ENCODE measurements around the gene ETDC. TPM values are rescaled to one million over a fixed set of nuclear protein-coding genes. Genes with fewer than 3 reads are reported as not detected.
A peak's percentile ranks its signal among the peaks of the same experiment; 100 is the strongest.

Gene ETDC
- total RNA-seq, 1 experiment from 2014 or later, result not detected

- Histone ChIP-seq H3K27me3 (ENCODE audit: low read length) (no peaks in the 10 kb centered on the region), H3K79me2 (ENCODE audit: low read length) (peaks cover 7% of the 10 kb centered on the region; the same call in 1 of the 2 replicates), H3K9me2 (replicated peaks; ENCODE audit: insufficient read depth, low read length) (no peaks in the 10 kb centered on the region), H2AFZ (ENCODE audit: low read length) (no peak overlapping the region), H3K4me2 (ENCODE audit: low read depth, low read length, poor library complexity, severe bottlenecking) (no peak overlapping the region), H3K27ac (ENCODE audit: low read length) (no peak overlapping the region), H3K9me3 (ENCODE audit: low read length) (peaks cover 9% of the 10 kb centered on the region; the same call in 1 of the 2 replicates), H3K9ac (ENCODE audit: low read length) (no peak overlapping the region), H3K4me3 (ENCODE audit: low read length) (no peak overlapping the region), H3K36me3 (ENCODE audit: insufficient read depth, low read length) (no peaks in the 10 kb centered on the region), H4K20me1 (ENCODE audit: insufficient read depth, low read depth, low read length) (no peaks in the 10 kb centered on the region), H3K4me1 (ENCODE audit: low read length) (no peaks in the 10 kb centered on the region)
- DNase-seq, result no peak
These were observed 18.0 kb downstream of the ETDC start for GRCh38 chrX:135327299-135327698.

- no peaks in the 10 kb centered on the region for H3K9me2 ChIP-seq (replicated peaks; ENCODE audit: insufficient read depth, low read length)
These were observed 19.2 kb downstream of the ETDC start for GRCh38 chrX:135328421-135329005.

DNA sequence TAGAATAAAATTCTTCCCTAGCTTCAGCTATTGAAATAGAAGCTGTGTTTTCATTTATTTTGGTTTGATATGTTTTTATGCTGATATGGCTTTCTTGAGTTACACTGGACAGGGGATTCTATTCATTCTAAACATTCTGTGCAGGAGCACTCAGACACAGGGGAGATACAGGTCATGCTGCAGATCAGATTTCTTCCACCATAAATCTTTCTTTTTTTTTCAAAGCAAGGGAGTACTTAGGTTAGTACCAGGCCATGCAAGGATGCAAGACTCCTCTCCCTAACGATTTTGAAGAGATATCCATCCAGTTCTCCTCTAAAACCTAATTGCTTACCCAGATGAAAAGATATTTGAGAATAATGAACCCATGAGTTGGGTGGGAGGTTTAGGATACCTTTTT lies 21.4 kb downstream of the ETDC start:
- H4K20me1 ChIP-seq (ENCODE audit: insufficient read depth, low read depth, low read length), result no peaks in the 10 kb centered on the region
- no peaks in the 10 kb centered on the region; the same call in 1 of the 2 replicates for H3K36me3 ChIP-seq (ENCODE audit: insufficient read depth, low read length)
- no peak overlapping the region for H3K4me2 ChIP-seq (ENCODE audit: low read depth, low read length, poor library complexity, severe bottlenecking)
- no peak overlapping the region for H3K4me3 ChIP-seq (ENCODE audit: low read length)
- no peak overlapping the region for H3K27ac ChIP-seq (ENCODE audit: low read length)
- peaks cover 7% of the 10 kb centered on the region; the same call in 1 of the 2 replicates for H3K79me2 ChIP-seq (ENCODE audit: low read length)
- H3K9me3 ChIP-seq (ENCODE audit: low read length), result no peaks in the 10 kb centered on the region
- DNase-seq, result no peak
- no peaks in the 10 kb centered on the region for H3K9me2 ChIP-seq (replicated peaks; ENCODE audit: insufficient read depth, low read length)
- H3K27me3 ChIP-seq (ENCODE audit: low read length), result no peaks in the 10 kb centered on the region
- no peak overlapping the region for H2AFZ ChIP-seq (ENCODE audit: low read length)
- H3K9ac ChIP-seq (ENCODE audit: low read length), result no peak overlapping the region
- H3K4me1 ChIP-seq (ENCODE audit: low read length), result no peaks in the 10 kb centered on the region

More at GRCh38 chrX:135328421-135329005, 19.2 kb downstream of the ETDC start:
- H3K9ac ChIP-seq (ENCODE audit: low read length), result no peak overlapping the region
- peaks cover under 1% of the 10 kb centered on the region; the same call in 1 of the 2 replicates for H3K9me3 ChIP-seq (ENCODE audit: low read length)
- peaks cover 7% of the 10 kb centered on the region; the same call in 1 of the 2 replicates for H3K79me2 ChIP-seq (ENCODE audit: low read length)
- no peak overlapping the region for H3K4me2 ChIP-seq (ENCODE audit: low read depth, low read length, poor library complexity, severe bottlenecking)
- H3K27me3 ChIP-seq (ENCODE audit: low read length), result no peaks in the 10 kb centered on the region
- no peaks in the 10 kb centered on the region for H3K36me3 ChIP-seq (ENCODE audit: insufficient read depth, low read length)
- H3K27ac ChIP-seq (ENCODE audit: low read length), result no peak overlapping the region
- H4K20me1 ChIP-seq (ENCODE audit: insufficient read depth, low read depth, low read length), result no peaks in the 10 kb centered on the region
- no peak for DNase-seq
- H2AFZ ChIP-seq (ENCODE audit: low read length), result no peak overlapping the region
- no peak overlapping the region for H3K4me3 ChIP-seq (ENCODE audit: low read length)
- H3K4me1 ChIP-seq (ENCODE audit: low read length), result no peaks in the 10 kb centered on the region

DNA sequence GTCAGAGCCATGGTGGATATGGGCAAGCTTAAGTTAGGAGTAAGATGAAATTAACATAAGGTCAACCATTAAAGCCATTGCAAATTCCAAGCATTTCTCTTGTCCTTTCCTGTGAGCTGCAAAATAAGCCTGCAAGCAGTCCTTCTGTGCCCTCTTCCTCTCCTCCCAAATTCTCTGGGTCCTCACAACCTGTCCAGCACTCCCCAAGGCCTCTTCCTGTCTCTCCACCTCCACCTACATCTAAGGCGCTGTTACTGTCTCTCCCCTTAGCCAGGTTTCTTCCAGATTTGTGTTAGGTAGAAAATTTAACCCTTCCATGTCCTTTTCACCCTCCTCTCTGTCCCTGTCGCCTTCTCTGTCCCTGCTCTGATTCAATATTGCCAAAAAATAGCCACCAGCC lies 22.2 kb downstream of the ETDC start:
- H3K9ac ChIP-seq (ENCODE audit: low read length), result no peak overlapping the region
- H3K27ac ChIP-seq (ENCODE audit: low read length), result no peak overlapping the region
- DNase-seq, result no peak
- H3K36me3 ChIP-seq (ENCODE audit: insufficient read depth, low read length), result no peaks in the 10 kb centered on the region; the same call in 1 of the 2 replicates
- H3K79me2 ChIP-seq (ENCODE audit: low read length), result peaks cover 7% of the 10 kb centered on the region; the same call in 1 of the 2 replicates
- no peak overlapping the region for H2AFZ ChIP-seq (ENCODE audit: low read length)
- no peaks in the 10 kb centered on the region for H3K9me2 ChIP-seq (replicated peaks; ENCODE audit: insufficient read depth, low read length)
- H3K27me3 ChIP-seq (ENCODE audit: low read length), result no peaks in the 10 kb centered on the region
- no peaks in the 10 kb centered on the region for H3K4me1 ChIP-seq (ENCODE audit: low read length)
- H4K20me1 ChIP-seq (ENCODE audit: insufficient read depth, low read depth, low read length), result no peaks in the 10 kb centered on the region
- no peaks in the 10 kb centered on the region for H3K9me3 ChIP-seq (ENCODE audit: low read length)
- no peak overlapping the region for H3K4me3 ChIP-seq (ENCODE audit: low read length)
- H3K4me2 ChIP-seq (ENCODE audit: low read depth, low read length, poor library complexity, severe bottlenecking), result no peak overlapping the region

DNA sequence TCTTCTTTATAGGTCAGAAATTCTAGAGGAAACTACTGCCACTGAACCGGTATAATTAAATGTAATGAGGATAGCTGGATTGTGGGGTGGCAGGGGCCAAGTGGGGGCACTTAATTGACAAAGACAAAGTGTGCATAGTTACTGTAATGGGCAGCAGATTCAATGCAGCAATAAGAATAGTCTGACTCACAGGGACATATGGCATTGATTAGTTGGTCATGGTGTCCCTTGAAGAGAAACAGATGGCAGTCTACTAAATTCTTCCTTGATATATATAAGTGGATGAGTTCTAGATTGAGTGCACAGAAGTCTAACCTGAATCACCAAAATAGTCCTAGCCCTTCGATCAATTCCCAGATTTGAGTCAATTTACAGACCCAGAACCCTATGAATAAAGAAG lies 31.6 kb downstream of the ETDC start:
- Histone ChIP-seq H3K9me2 (replicated peaks; ENCODE audit: insufficient read depth, low read length) (no peaks in the 10 kb centered on the region), H3K4me1 (ENCODE audit: low read length) (peaks cover 24% of the 10 kb centered on the region), H3K4me2 (ENCODE audit: low read depth, low read length, poor library complexity, severe bottlenecking) (peak overlapping the region; percentile 75), H4K20me1 (ENCODE audit: insufficient read depth, low read depth, low read length) (no peaks in the 10 kb centered on the region), H3K79me2 (ENCODE audit: low read length) (peaks cover 23% of the 10 kb centered on the region), H3K36me3 (ENCODE audit: insufficient read depth, low read length) (no peaks in the 10 kb centered on the region), H3K4me3 (ENCODE audit: low read length) (peak overlapping the region; percentile 4; the same call in 1 of the 2 replicates), H3K9ac (ENCODE audit: low read length) (no peak overlapping the region), H3K9me3 (ENCODE audit: low read length) (no peaks in the 10 kb centered on the region), H2AFZ (ENCODE audit: low read length) (no peak overlapping the region), H3K27ac (ENCODE audit: low read length) (no peak overlapping the region), H3K27me3 (ENCODE audit: low read length) (no peaks in the 10 kb centered on the region)
- no peak for DNase-seq

GRCh38 chrX:135345107-135345589 lies 35.9 kb downstream of the ETDC start:
- Histone ChIP-seq H2AFZ (ENCODE audit: low read length) (peak overlapping the region; percentile 67), H3K79me2 (ENCODE audit: low read length) (peaks cover 12% of the 10 kb centered on the region), H3K27me3 (ENCODE audit: low read length) (no peaks in the 10 kb centered on the region), H3K4me1 (ENCODE audit: low read length) (peaks cover 24% of the 10 kb centered on the region), H3K9me3 (ENCODE audit: low read length) (no peaks in the 10 kb centered on the region), H3K36me3 (ENCODE audit: insufficient read depth, low read length) (no peaks in the 10 kb centered on the region), H4K20me1 (ENCODE audit: insufficient read depth, low read depth, low read length) (no peaks in the 10 kb centered on the region), H3K4me2 (ENCODE audit: low read depth, low read length, poor library complexity, severe bottlenecking) (peak overlapping the region; percentile 75), H3K9me2 (replicated peaks; ENCODE audit: insufficient read depth, low read length) (no peaks in the 10 kb centered on the region), H3K27ac (ENCODE audit: low read length) (no peak overlapping the region), H3K4me3 (ENCODE audit: low read length) (peak overlapping the region; percentile 75), H3K9ac (ENCODE audit: low read length) (peak overlapping the region; percentile 73)
- peak; percentile 51 for DNase-seq

- Histone ChIP-seq H3K27ac (ENCODE audit: low read length) (no peak overlapping the region), H3K9ac (ENCODE audit: low read length) (no peak overlapping the region), H2AFZ (ENCODE audit: low read length) (no peak overlapping the region), H3K27me3 (ENCODE audit: low read length) (no peaks in the 10 kb centered on the region), H3K4me2 (ENCODE audit: low read depth, low read length, poor library complexity, severe bottlenecking) (no peak overlapping the region), H3K4me1 (ENCODE audit: low read length) (peaks cover 15% of the 10 kb centered on the region), H3K79me2 (ENCODE audit: low read length) (peaks cover 11% of the 10 kb centered on the region), H4K20me1 (ENCODE audit: insufficient read depth, low read depth, low read length) (no peaks in the 10 kb centered on the region), H3K4me3 (ENCODE audit: low read length) (no peak overlapping the region), H3K9me2 (replicated peaks; ENCODE audit: insufficient read depth, low read length) (no peaks in the 10 kb centered on the region), H3K9me3 (ENCODE audit: low read length) (no peaks in the 10 kb centered on the region), H3K36me3 (ENCODE audit: insufficient read depth, low read length) (no peaks in the 10 kb centered on the region)
- no peak for DNase-seq
These were observed 37.7 kb downstream of the ETDC start for GRCh38 chrX:135346975-135347374.

DNA sequence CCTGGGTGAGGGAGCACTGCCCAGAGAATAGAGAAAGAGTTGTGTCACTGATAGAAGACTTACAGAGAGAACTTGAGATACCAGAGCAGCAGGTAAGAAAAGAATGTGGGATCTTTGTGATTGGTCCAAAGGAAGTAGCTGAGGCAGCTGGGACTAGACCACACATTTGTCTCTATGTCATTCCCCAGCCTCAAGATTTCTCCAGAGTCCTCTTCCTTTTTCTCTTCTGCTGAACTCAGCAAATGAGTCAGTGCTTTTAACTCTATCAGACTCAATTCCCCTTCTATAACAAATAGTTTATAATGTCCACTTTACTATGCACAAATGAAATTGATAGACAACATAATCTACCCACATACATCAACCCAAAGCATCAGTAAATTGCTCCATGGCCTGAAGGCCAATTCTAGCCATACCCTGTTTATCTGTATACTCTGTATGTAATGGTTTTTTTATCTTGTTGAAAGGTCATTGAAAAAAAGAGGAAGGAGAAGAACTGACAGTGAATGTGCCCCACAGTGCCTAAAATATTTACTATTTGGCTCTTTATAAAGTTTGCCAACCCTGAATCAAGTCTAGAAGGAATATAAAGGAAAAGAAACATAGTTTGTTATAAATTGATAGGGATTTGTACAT lies 38.2 kb downstream of the ETDC start:
- Histone ChIP-seq H2AFZ (ENCODE audit: low read length) (no peak overlapping the region), H3K27ac (ENCODE audit: low read length) (no peak overlapping the region), H3K9me2 (replicated peaks; ENCODE audit: insufficient read depth, low read length) (no peaks in the 10 kb centered on the region), H3K27me3 (ENCODE audit: low read length) (no peaks in the 10 kb centered on the region), H3K9me3 (ENCODE audit: low read length) (no peaks in the 10 kb centered on the region), H3K9ac (ENCODE audit: low read length) (no peak overlapping the region), H3K4me2 (ENCODE audit: low read depth, low read length, poor library complexity, severe bottlenecking) (no peak overlapping the region), H3K4me1 (ENCODE audit: low read length) (peaks cover 9% of the 10 kb centered on the region), H4K20me1 (ENCODE audit: insufficient read depth, low read depth, low read length) (no peaks in the 10 kb centered on the region), H3K36me3 (ENCODE audit: insufficient read depth, low read length) (no peaks in the 10 kb centered on the region), H3K79me2 (ENCODE audit: low read length) (peaks cover 9% of the 10 kb centered on the region), H3K4me3 (ENCODE audit: low read length) (no peak overlapping the region)
- no peak for DNase-seq
